HEK293 (cell line): Measurements from ENCODE around the gene SPATA2L.

Experiments used
- CTCF ChIA-PET: fragments of 350-600 bp; formaldehyde crosslinking; extraction: SDS; loops from one replicate; lab custom pipeline; 2021; ENCODE audit warnings: antibody characterized with exemption; lab: Yijun Ruan, JAX
- POLR2A ChIA-PET: fragments of 300-600 bp; formaldehyde crosslinking; extraction: SDS; loops from one replicate; lab custom pipeline; 2020; ENCODE audit warnings: antibody characterized with exemption, inconsistent platforms; lab: Yijun Ruan, JAX
- H3K27ac ChIP-seq: fragments of 200-500 bp; sonication (Bioruptor generic); 2 replicates; pipeline ENCODE4 v1.5.1; 2014; ENCODE audit warnings: low read depth, low read length, control low read depth, inconsistent platforms; ENCODE audit errors: extremely low read depth
- H3K36me3 ChIP-seq, 2 experiments: fragments of 200-500 bp in 1 of 2; sonication (Bioruptor generic) in 1 of 2; 1 replicate in 1 of 2; 2 replicates in 1 of 2; pipeline ENCODE4 v1.5.1; 2014 to 2017; ENCODE audit warnings: inconsistent platforms in 2 of 2, low read length in 2 of 2; ENCODE audit not compliant: control insufficient read depth in 2 of 2, insufficient read depth in 1 of 2
- H3K4me1 ChIP-seq: fragments of 200-500 bp; sonication (Bioruptor generic); 2 replicates; pipeline ENCODE4 v1.5.1; 2014; ENCODE audit warnings: mild to moderate bottlenecking, low read length, inconsistent platforms; ENCODE audit not compliant: control insufficient read depth, insufficient read depth
- H3K4me3 ChIP-seq: 2 replicates; pipeline ENCODE4 v1.5.1; 2011; ENCODE audit warnings: low read depth, mild to moderate bottlenecking, control low read depth, low read length, moderate library complexity
- H3K9me3 ChIP-seq: fragments of 200-500 bp; sonication (Bioruptor generic); 2 replicates; pipeline ENCODE4 v1.5.1; 2014; ENCODE audit warnings: low read depth, low read length, inconsistent platforms; ENCODE audit not compliant: control insufficient read depth, insufficient read depth
- EGR2 ChIP-seq: fragments of 450-650 bp; formaldehyde crosslinking; IDR thresholded peaks from 2 replicates; pipeline ENCODE4 v1.5.1; 2016; ENCODE audit warnings: low read depth, missing biosample characterization, missing genetic modification characterization
- GLIS1 ChIP-seq: fragments of 450-650 bp; formaldehyde crosslinking; IDR thresholded peaks from 2 replicates; pipeline ENCODE4 v1.5.1; 2016; ENCODE audit warnings: missing biosample characterization, missing genetic modification characterization
- SCRT1 ChIP-seq: fragments of 450-650 bp; formaldehyde crosslinking; IDR thresholded peaks from 2 replicates; pipeline ENCODE4 v1.5.1; 2016; ENCODE audit warnings: missing biosample characterization, missing genetic modification characterization, borderline replicate concordance
- SCRT2 ChIP-seq: fragments of 450-650 bp; formaldehyde crosslinking; IDR thresholded peaks from 2 replicates; pipeline ENCODE4 v1.5.1; 2016; ENCODE audit warnings: missing biosample characterization, missing genetic modification characterization
- SP2 ChIP-seq: fragments of 450-650 bp; formaldehyde crosslinking; IDR thresholded peaks from 2 replicates; pipeline ENCODE4 v1.5.1; 2016; ENCODE audit warnings: missing biosample characterization, missing genetic modification characterization
- YY1 ChIP-seq: fragments of 450-650 bp; formaldehyde crosslinking; IDR thresholded peaks from 2 replicates; pipeline ENCODE4 v1.5.1; 2018; ENCODE audit warnings: missing biosample characterization, missing genetic modification characterization
- YY2 ChIP-seq: fragments of 450-650 bp; formaldehyde crosslinking; IDR thresholded peaks from 2 replicates; pipeline ENCODE4 v1.5.1; 2016; ENCODE audit warnings: missing biosample characterization, missing genetic modification characterization
- ZBTB20 ChIP-seq: fragments of 450-650 bp; formaldehyde crosslinking; IDR thresholded peaks from 2 replicates; pipeline ENCODE4 v1.5.1; 2016; ENCODE audit warnings: missing biosample characterization, missing genetic modification characterization
- ZFHX2 ChIP-seq: fragments of 450-650 bp; formaldehyde crosslinking; conservative IDR thresholded peaks from 2 replicates; pipeline ENCODE4 v1.5.1; 2016; ENCODE audit warnings: missing biosample characterization, missing genetic modification characterization
- ZIC2 ChIP-seq: fragments of 450-650 bp; formaldehyde crosslinking; IDR thresholded peaks from 2 replicates; pipeline ENCODE4 v1.5.1; 2016; ENCODE audit warnings: missing biosample characterization, missing genetic modification characterization
- ZNF114 ChIP-seq: fragments of 450-650 bp; formaldehyde crosslinking; IDR thresholded peaks from 2 replicates; pipeline ENCODE4 v1.5.0; 2017; ENCODE audit warnings: missing biosample characterization, missing genetic modification characterization
- ZNF140 ChIP-seq: fragments of 450-650 bp; formaldehyde crosslinking; IDR thresholded peaks from 2 replicates; pipeline ENCODE4 v1.5.1; 2016; ENCODE audit warnings: missing biosample characterization, missing genetic modification characterization
- ZNF335 ChIP-seq: fragments of 450-650 bp; formaldehyde crosslinking; conservative IDR thresholded peaks from 2 replicates; pipeline ENCODE4 v1.5.1; 2016; ENCODE audit warnings: missing biosample characterization, missing genetic modification characterization
- ZNF398 ChIP-seq: fragments of 450-650 bp; formaldehyde crosslinking; IDR thresholded peaks from 2 replicates; pipeline ENCODE4 v1.5.1; 2017; ENCODE audit warnings: missing biosample characterization, missing genetic modification characterization
- ZNF449 ChIP-seq: fragments of 450-650 bp; formaldehyde crosslinking; IDR thresholded peaks from 2 replicates; pipeline ENCODE4 v1.5.1; 2017; ENCODE audit warnings: missing biosample characterization, mild to moderate bottlenecking, missing genetic modification characterization, moderate library complexity
- ZNF510 ChIP-seq: fragments of 450-650 bp; formaldehyde crosslinking; IDR thresholded peaks from 2 replicates; pipeline ENCODE4 v1.5.1; 2018; ENCODE audit warnings: mild to moderate bottlenecking, missing genetic modification characterization, missing biosample characterization; ENCODE audit not compliant: insufficient replicate concordance
- ZNF529 ChIP-seq: fragments of 450-650 bp; formaldehyde crosslinking; IDR thresholded peaks from 2 replicates; pipeline ENCODE4 v1.5.1; 2017; ENCODE audit warnings: missing genetic modification characterization, missing biosample characterization; ENCODE audit not compliant: insufficient replicate concordance
- ZNF571 ChIP-seq: fragments of 450-650 bp; formaldehyde crosslinking; IDR thresholded peaks from 2 replicates; pipeline ENCODE4 v1.5.0; 2017; ENCODE audit warnings: missing biosample characterization, missing genetic modification characterization
- ZNF626 ChIP-seq: fragments of 450-650 bp; sonication (Bioruptor Pico); formaldehyde crosslinking; IDR thresholded peaks from 2 replicates; pipeline ENCODE4 v1.5.1; 2018; ENCODE audit warnings: missing biosample characterization, missing genetic modification characterization, inconsistent platforms
- ZNF701 ChIP-seq: fragments of 450-650 bp; formaldehyde crosslinking; IDR thresholded peaks from 2 replicates; pipeline ENCODE4 v1.5.1; 2016; ENCODE audit warnings: missing biosample characterization, missing genetic modification characterization
- ZNF791 ChIP-seq: fragments of 450-650 bp; formaldehyde crosslinking; IDR thresholded peaks from 2 replicates; pipeline ENCODE4 v1.5.1; 2016; ENCODE audit warnings: missing biosample characterization, missing genetic modification characterization
- ZNF792 ChIP-seq: fragments of 450-650 bp; formaldehyde crosslinking; IDR thresholded peaks from 2 replicates; pipeline ENCODE4 v1.5.1; 2016; ENCODE audit warnings: missing biosample characterization, missing genetic modification characterization
- TF ChIP-seq, protein P1 (sequence below): fragments of 450-650 bp; formaldehyde crosslinking; IDR thresholded peaks from 2 replicates; pipeline ENCODE4 v1.5.1; 2016; ENCODE audit warnings: missing biosample characterization, missing genetic modification characterization
- TF ChIP-seq, protein P2 (sequence below): fragments of 450-650 bp; formaldehyde crosslinking; IDR thresholded peaks from 2 replicates; pipeline ENCODE4 v1.5.1; 2017; ENCODE audit warnings: missing biosample characterization, missing genetic modification characterization

The SPATA2L gene

GRCh38 chr16:89716493-89716892 lies 15.0 kb upstream of the SPATA2L start:
- peaks cover 0 to 28% of the 10 kb centered on the region in 2 experiments; a peak in 2 of 3 replicates for H3K36me3 ChIP-seq
- TF ChIP-seq ZNF571 (no peak), ZNF626 (tag by site-specific recombination) (no peak), YY2 (tag by site-specific recombination) (no peak), ZFHX2 (no peak), ZBTB20 (tag by site-specific recombination) (no peak), ZNF792 (tag by site-specific recombination) (no peak), ZNF529 (tag by site-specific recombination) (no peak), ZNF510 (tag by site-specific recombination) (no peak)
- H3K27ac ChIP-seq = no peak overlapping the region
- H3K4me3 ChIP-seq = no peak overlapping the region
- H3K9me3 ChIP-seq = no peaks in the 10 kb centered on the region
- no peaks in the 10 kb centered on the region for H3K4me1 ChIP-seq
- ChIA-PET CTCF (interaction anchor here (1.1 to 3.0 kb wide), 2 partner anchors 11 to 14 kb away, joined by 3 to 18 read pairs; no protein-coding TSS in a partner anchor), POLR2A (no interaction called here)

GRCh38 chr16:89712274-89712781 lies 10.8 kb upstream of the SPATA2L start:
- ChIA-PET POLR2A (interaction anchor here (0.5 to 1.4 kb wide), 3 partner anchors 9 to 104 kb away, joined by 3 to 4 read pairs (median 3); partner anchors contain the start of gene FANCA), CTCF (no interaction called here)
- Histone ChIP-seq H3K9me3 (no peaks in the 10 kb centered on the region), H3K4me1 (no peaks in the 10 kb centered on the region), H3K4me3 (peak overlapping the region; percentile 62), H3K27ac (peak overlapping the region; percentile 49; the same call in 1 of the 2 replicates), H3K36me3 (peaks cover 0 to 22% of the 10 kb centered on the region in 2 experiments; a peak in 2 of 3 replicates)
- TF ChIP-seq ZNF398 (tag by site-specific recombination) (peak; percentile 43; the same call in 1 of the 2 replicates), ZNF791 (tag by site-specific recombination) (no peak), EGR2 (tag by site-specific recombination) (no peak), ZIC2 (tag by site-specific recombination) (0 out of 2 replicates have a peak, but pooled peaks have one; percentile 27)

DNA sequence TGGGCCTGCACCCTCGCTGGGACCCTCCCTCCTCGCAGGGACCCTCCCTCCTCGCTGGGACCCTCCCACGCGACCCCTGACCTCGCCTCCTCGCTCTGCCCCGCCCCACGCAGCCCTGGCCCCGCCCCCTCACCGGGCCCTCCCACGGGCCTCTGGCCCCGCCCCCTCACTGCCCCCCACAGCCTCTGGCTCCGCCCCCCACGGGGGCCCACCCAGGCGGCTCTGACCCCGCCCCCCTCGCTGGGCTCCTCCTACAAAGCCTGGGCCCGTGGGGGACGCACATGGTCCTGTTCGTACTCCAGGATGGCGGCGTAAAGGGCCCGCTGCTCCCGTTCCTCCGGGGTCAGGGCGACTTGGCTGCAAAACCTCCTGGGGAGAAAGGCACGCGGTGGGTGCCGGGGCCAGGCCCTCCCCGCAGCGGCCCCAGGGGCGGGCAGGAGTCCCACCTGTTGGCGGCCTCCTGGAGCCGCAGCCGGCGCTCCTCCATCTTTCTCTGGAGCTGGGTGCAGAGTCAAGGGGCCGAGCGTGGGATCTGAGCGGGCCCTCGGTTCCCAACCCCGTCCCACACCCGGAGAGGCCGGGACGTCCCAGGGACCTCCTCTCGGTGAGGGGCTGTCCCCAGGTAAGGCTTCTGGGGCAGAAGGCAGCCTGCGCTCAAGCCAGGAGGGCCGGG lies 10.2 kb upstream of the SPATA2L start:
- Histone ChIP-seq H3K9me3 (no peaks in the 10 kb centered on the region), H3K4me1 (no peaks in the 10 kb centered on the region), H3K4me3 (peak overlapping the region; percentile 62), H3K27ac (peak overlapping the region; percentile 49; the same call in 1 of the 2 replicates), H3K36me3 (peaks cover 0 to 22% of the 10 kb centered on the region in 2 experiments; a peak in 2 of 3 replicates)
- ChIA-PET CTCF (interaction anchor here (0.7 kb wide), 1 partner anchor 10 kb away, joined by 3 read pairs; the partner anchor contains the start of gene SPATA2L), POLR2A (interaction anchor here (0.5 to 1.4 kb wide), 3 partner anchors 9 to 105 kb away, joined by 3 to 4 read pairs (median 3); partner anchors contain the start of gene FANCA)
- peak; percentile 71 for TF ChIP-seq GLIS1 (tag by site-specific recombination)
- peak; percentile 72 for TF ChIP-seq SCRT1 (tag by site-specific recombination)
- TF ChIP-seq, protein P1, sequence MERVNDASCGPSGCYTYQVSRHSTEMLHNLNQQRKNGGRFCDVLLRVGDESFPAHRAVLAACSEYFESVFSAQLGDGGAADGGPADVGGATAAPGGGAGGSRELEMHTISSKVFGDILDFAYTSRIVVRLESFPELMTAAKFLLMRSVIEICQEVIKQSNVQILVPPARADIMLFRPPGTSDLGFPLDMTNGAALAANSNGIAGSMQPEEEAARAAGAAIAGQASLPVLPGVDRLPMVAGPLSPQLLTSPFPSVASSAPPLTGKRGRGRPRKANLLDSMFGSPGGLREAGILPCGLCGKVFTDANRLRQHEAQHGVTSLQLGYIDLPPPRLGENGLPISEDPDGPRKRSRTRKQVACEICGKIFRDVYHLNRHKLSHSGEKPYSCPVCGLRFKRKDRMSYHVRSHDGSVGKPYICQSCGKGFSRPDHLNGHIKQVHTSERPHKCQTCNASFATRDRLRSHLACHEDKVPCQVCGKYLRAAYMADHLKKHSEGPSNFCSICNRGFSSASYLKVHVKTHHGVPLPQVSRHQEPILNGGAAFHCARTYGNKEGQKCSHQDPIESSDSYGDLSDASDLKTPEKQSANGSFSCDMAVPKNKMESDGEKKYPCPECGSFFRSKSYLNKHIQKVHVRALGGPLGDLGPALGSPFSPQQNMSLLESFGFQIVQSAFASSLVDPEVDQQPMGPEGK (tag by site-specific recombination) = peak; percentile 47; the same call in 1 of the 2 replicates
- TF ChIP-seq ZNF114 (tag by site-specific recombination) = no peak
- 0 out of 2 replicates have a peak, but pooled peaks have one; percentile 24 for TF ChIP-seq ZNF335 (tag by site-specific recombination)
- 0 out of 2 replicates have a peak, but pooled peaks have one; percentile 32 for TF ChIP-seq YY1
- no peak for TF ChIP-seq ZNF701 (tag by site-specific recombination)
- TF ChIP-seq SCRT2 (tag by site-specific recombination) = peak; percentile 85
- no peak for TF ChIP-seq ZNF140
- TF ChIP-seq SP2 (tag by site-specific recombination) = peak; percentile 35
- TF ChIP-seq, protein P2, sequence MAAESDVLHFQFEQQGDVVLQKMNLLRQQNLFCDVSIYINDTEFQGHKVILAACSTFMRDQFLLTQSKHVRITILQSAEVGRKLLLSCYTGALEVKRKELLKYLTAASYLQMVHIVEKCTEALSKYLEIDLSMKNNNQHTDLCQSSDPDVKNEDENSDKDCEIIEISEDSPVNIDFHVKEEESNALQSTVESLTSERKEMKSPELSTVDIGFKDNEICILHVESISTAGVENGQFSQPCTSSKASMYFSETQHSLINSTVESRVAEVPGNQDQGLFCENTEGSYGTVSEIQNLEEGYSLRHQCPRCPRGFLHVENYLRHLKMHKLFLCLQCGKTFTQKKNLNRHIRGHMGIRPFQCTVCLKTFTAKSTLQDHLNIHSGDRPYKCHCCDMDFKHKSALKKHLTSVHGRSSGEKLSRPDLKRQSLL (tag by site-specific recombination) = peak; percentile 61; the same call in 1 of the 2 replicates
- no peak for TF ChIP-seq ZNF449 (tag by site-specific recombination)
